HEK293 (cell line): ENCODE results near the gene TRIM28.
"Not testable (repeated sequence)": the region's sequence is repeated elsewhere in the genome, so short reads cannot be mapped to it uniquely, and the experiment has no call there.

Experiments used
- CTCF ChIA-PET: fragments of 350-600 bp; formaldehyde crosslinking; extraction: SDS; loops from one replicate; lab custom pipeline; 2021; ENCODE audit warnings: antibody characterized with exemption; lab: Yijun Ruan, JAX
- POLR2A ChIA-PET: fragments of 300-600 bp; formaldehyde crosslinking; extraction: SDS; loops from one replicate; lab custom pipeline; 2020; ENCODE audit warnings: antibody characterized with exemption, inconsistent platforms; lab: Yijun Ruan, JAX
- H3K27ac ChIP-seq: fragments of 200-500 bp; sonication (Bioruptor generic); 2 replicates; pipeline ENCODE4 v1.5.1; 2014; ENCODE audit warnings: low read depth, low read length, control low read depth, inconsistent platforms; ENCODE audit errors: extremely low read depth
- H3K36me3 ChIP-seq, 2 experiments: fragments of 200-500 bp in 1 of 2; sonication (Bioruptor generic) in 1 of 2; 1 replicate in 1 of 2; 2 replicates in 1 of 2; pipeline ENCODE4 v1.5.1; 2014 to 2017; ENCODE audit warnings: inconsistent platforms in 2 of 2, low read length in 2 of 2; ENCODE audit not compliant: control insufficient read depth in 2 of 2, insufficient read depth in 1 of 2
- H3K4me1 ChIP-seq: fragments of 200-500 bp; sonication (Bioruptor generic); 2 replicates; pipeline ENCODE4 v1.5.1; 2014; ENCODE audit warnings: mild to moderate bottlenecking, low read length, inconsistent platforms; ENCODE audit not compliant: control insufficient read depth, insufficient read depth
- H3K4me3 ChIP-seq: 2 replicates; pipeline ENCODE4 v1.5.1; 2011; ENCODE audit warnings: low read depth, mild to moderate bottlenecking, control low read depth, low read length, moderate library complexity
- H3K9me3 ChIP-seq: fragments of 200-500 bp; sonication (Bioruptor generic); 2 replicates; pipeline ENCODE4 v1.5.1; 2014; ENCODE audit warnings: low read depth, low read length, inconsistent platforms; ENCODE audit not compliant: control insufficient read depth, insufficient read depth
- ATF2 ChIP-seq: fragments of 450-650 bp; formaldehyde crosslinking; IDR thresholded peaks from 2 replicates; pipeline ENCODE4 v1.5.1; 2016; ENCODE audit warnings: missing biosample characterization, missing genetic modification characterization, low read depth
- GLI2 ChIP-seq: fragments of 450-650 bp; formaldehyde crosslinking; IDR thresholded peaks from 2 replicates; pipeline ENCODE4; 2017; ENCODE audit warnings: missing biosample characterization, missing genetic modification characterization, low read depth, borderline replicate concordance
- GLIS1 ChIP-seq: fragments of 450-650 bp; formaldehyde crosslinking; IDR thresholded peaks from 2 replicates; pipeline ENCODE4 v1.5.1; 2016; ENCODE audit warnings: missing biosample characterization, missing genetic modification characterization
- KLF1 ChIP-seq: fragments of 450-650 bp; formaldehyde crosslinking; IDR thresholded peaks from 2 replicates; pipeline ENCODE4 v1.5.1; 2016; ENCODE audit warnings: missing biosample characterization, missing genetic modification characterization
- PRDM6 ChIP-seq: fragments of 450-650 bp; formaldehyde crosslinking; IDR thresholded peaks from 2 replicates; pipeline ENCODE4 v1.5.1; 2017; ENCODE audit warnings: missing biosample characterization, missing genetic modification characterization
- ZNF16 ChIP-seq: fragments of 450-650 bp; formaldehyde crosslinking; IDR thresholded peaks from 2 replicates; pipeline ENCODE4 v1.5.1; 2016; ENCODE audit warnings: low read depth, missing biosample characterization, missing genetic modification characterization
- ZNF18 ChIP-seq: fragments of 450-650 bp; formaldehyde crosslinking; IDR thresholded peaks from 2 replicates; pipeline ENCODE4 v1.5.1; 2016; ENCODE audit warnings: missing biosample characterization, missing genetic modification characterization
- ZNF214 ChIP-seq: fragments of 450-650 bp; formaldehyde crosslinking; IDR thresholded peaks from 2 replicates; pipeline ENCODE4 v1.5.1; 2017; ENCODE audit warnings: missing biosample characterization, mild to moderate bottlenecking, missing genetic modification characterization, borderline replicate concordance
- ZNF335 ChIP-seq: fragments of 450-650 bp; formaldehyde crosslinking; conservative IDR thresholded peaks from 2 replicates; pipeline ENCODE4 v1.5.1; 2016; ENCODE audit warnings: missing biosample characterization, missing genetic modification characterization
- ZNF391 ChIP-seq: fragments of 450-650 bp; formaldehyde crosslinking; IDR thresholded peaks from 2 replicates; pipeline ENCODE4 v1.5.1; 2016; ENCODE audit warnings: low read depth, missing biosample characterization, missing genetic modification characterization, borderline replicate concordance
- ZNF398 ChIP-seq: fragments of 450-650 bp; formaldehyde crosslinking; IDR thresholded peaks from 2 replicates; pipeline ENCODE4 v1.5.1; 2017; ENCODE audit warnings: missing biosample characterization, missing genetic modification characterization
- ZNF449 ChIP-seq: fragments of 450-650 bp; formaldehyde crosslinking; IDR thresholded peaks from 2 replicates; pipeline ENCODE4 v1.5.1; 2017; ENCODE audit warnings: missing biosample characterization, mild to moderate bottlenecking, missing genetic modification characterization, moderate library complexity
- ZNF521 ChIP-seq: fragments of 450-650 bp; formaldehyde crosslinking; IDR thresholded peaks from 2 replicates; pipeline ENCODE4 v1.5.1; 2017; ENCODE audit warnings: missing biosample characterization, mild to moderate bottlenecking, missing genetic modification characterization
- ZNF544 ChIP-seq: fragments of 450-650 bp; formaldehyde crosslinking; IDR thresholded peaks from 2 replicates; pipeline ENCODE4 v1.5.0; 2017; ENCODE audit warnings: missing biosample characterization, missing genetic modification characterization
- ZNF580 ChIP-seq: fragments of 450-650 bp; formaldehyde crosslinking; IDR thresholded peaks from 2 replicates; pipeline ENCODE4 v1.5.1; 2016; ENCODE audit warnings: missing biosample characterization, missing genetic modification characterization
- ZNF623 ChIP-seq: fragments of 450-650 bp; formaldehyde crosslinking; IDR thresholded peaks from 2 replicates; pipeline ENCODE4 v1.5.1; 2016; ENCODE audit warnings: missing biosample characterization, missing genetic modification characterization
- ZNF645 ChIP-seq: fragments of 450-650 bp; formaldehyde crosslinking; IDR thresholded peaks from 2 replicates; pipeline ENCODE4; 2016; ENCODE audit warnings: missing biosample characterization, missing genetic modification characterization

TRIM28 gene

GRCh38 chr19:58538257-58539168 is 5.4 kb upstream of the TRIM28 start:
- Histone ChIP-seq H3K27ac (no peak overlapping the region), H3K36me3 (no peaks in the 10 kb centered on the region), H3K4me1 (no peaks in the 10 kb centered on the region), H3K9me3 (no peaks in the 10 kb centered on the region), H3K4me3 (no peak overlapping the region)
- CTCF ChIA-PET = no interaction called here
- TF ChIP-seq ZNF391 (tag by site-specific recombination) = no peak
- no peak for TF ChIP-seq ZNF214 (tag by site-specific recombination)
- TF ChIP-seq GLI2 = no peak
- TF ChIP-seq ZNF18 (tag by site-specific recombination) = no peak
- no peak for TF ChIP-seq ATF2 (tag by site-specific recombination)
- TF ChIP-seq ZNF544 (tag by site-specific recombination) = no peak
- TF ChIP-seq ZNF398 (tag by site-specific recombination) = no peak
- TF ChIP-seq KLF1 (tag by site-specific recombination) = no peak
- no peak for TF ChIP-seq ZNF16 (tag by site-specific recombination)
- TF ChIP-seq ZNF521 = no peak
- no peak for TF ChIP-seq GLIS1 (tag by site-specific recombination)
- no peak for TF ChIP-seq ZNF335 (tag by site-specific recombination)
- TF ChIP-seq ZNF623 = no peak
- TF ChIP-seq PRDM6 = no peak
- no peak for TF ChIP-seq ZNF645 (tag by site-specific recombination)
- TF ChIP-seq ZNF580 = no peak
- no peak for TF ChIP-seq ZNF449
- POLR2A ChIA-PET = interaction anchor here (1.1 kb wide), 1 partner anchor 19 kb away, joined by 3 read pairs; the partner anchor contains the start of gene ZBTB45

- POLR2A ChIA-PET = interaction anchor here (1.1 kb wide), 1 partner anchor 20 kb away, joined by 3 read pairs; the partner anchor contains the start of gene ZBTB45
Observed at GRCh38 chr19:58539169-58539559, 4.7 kb upstream of the TRIM28 start.

GRCh38 chr19:58542641-58543372 is 1.1 kb upstream of the TRIM28 start:
- H3K4me3 ChIP-seq, H3K9me3 ChIP-seq, H3K27ac ChIP-seq: not testable (repeated sequence)
- Histone ChIP-seq H3K4me1 (peaks cover 13% of the 10 kb centered on the region), H3K36me3 (peaks cover 17 to 29% of the 10 kb centered on the region in 2 experiments; a peak in 2 of 3 replicates)
- ChIA-PET POLR2A (interaction anchor here (0.7 to 4.4 kb wide), 16 partner anchors 8 to 360 kb away, joined by 3 to 128 read pairs (median 14); partner anchors contain the start of genes CHMP2A, MZF1, SLC27A5 and UBE2M), CTCF (interaction anchor here (0.8 to 1.9 kb wide), 2 partner anchors 22 to 361 kb away, joined by 3 to 19 read pairs; partner anchors contain the start of gene ZBTB45)

More at GRCh38 chr19:58539169-58539559, 4.7 kb upstream of the TRIM28 start:
- H3K4me3 ChIP-seq, H3K9me3 ChIP-seq, H3K27ac ChIP-seq, CTCF ChIA-PET, H3K36me3 ChIP-seq, H3K4me1 ChIP-seq: not testable (repeated sequence)
